K562 (cell line): ENCODE data around the gene RDH5. TPM values are rescaled to one million over a fixed set of nuclear protein-coding genes. Genes with fewer than 3 reads are reported as not detected.

Experiments
- BRD9 ChIP-seq: fragments of 450-650 bp; IDR thresholded peaks from 2 replicates; pipeline ENCODE4 v1.6.1; 2018; ENCODE audit warnings: low read depth; ENCODE audit not compliant: partially characterized antibody
- DIDO1 ChIP-seq: fragments of 450-650 bp; IDR thresholded peaks from 2 replicates; pipeline ENCODE4 v1.6.1; 2016; ENCODE audit warnings: low read depth, missing biosample characterization, missing genetic modification characterization
- DPF2 ChIP-seq: fragments of 450-650 bp; IDR thresholded peaks from 2 replicates; pipeline ENCODE4 v1.6.1; 2016
- E2F3 ChIP-seq: fragments of 250-450 bp; sonication (Bioruptor Pico); IDR thresholded peaks from 2 replicates; pipeline ENCODE4 v1.4.0; 2020; ENCODE audit warnings: mild to moderate bottlenecking
- EP300 ChIP-seq: IDR thresholded peaks from 2 replicates; pipeline ENCODE4 v1.6.1; 2012; ENCODE audit warnings: low read length, improper control_type of control experiment
- KAT7 ChIP-seq: sonication (generic); formaldehyde crosslinking; IDR thresholded peaks from 2 replicates; pipeline ENCODE4 v1.8.0; 2022; ENCODE audit warnings: missing genetic modification reagents, mild to moderate bottlenecking, borderline replicate concordance
- KLF13 ChIP-seq: fragments of 450-650 bp; IDR thresholded peaks from 2 replicates; pipeline ENCODE4 v1.6.1; 2016; ENCODE audit warnings: missing genetic modification characterization, low read depth, mild to moderate bottlenecking, missing compliant biosample characterization, moderate library complexity, borderline replicate concordance
- NFYB ChIP-seq: IDR thresholded peaks from 2 replicates; pipeline ENCODE4 v1.6.1; 2011; ENCODE audit warnings: mild to moderate bottlenecking, moderate library complexity; ENCODE audit not compliant: insufficient read length; ENCODE audit errors: extremely low read depth
- NR3C1 ChIP-seq: sonication (generic); formaldehyde crosslinking; IDR thresholded peaks from 2 replicates; pipeline ENCODE4 v1.8.1; 2022; ENCODE audit warnings: missing genetic modification reagents
- PRMT5 ChIP-seq: sonication (generic); formaldehyde crosslinking; IDR thresholded peaks from 2 replicates; pipeline ENCODE4 v1.5.0; 2020; ENCODE audit warnings: missing genetic modification reagents
- PTBP1 ChIP-seq: fragments of 200-400 bp; formaldehyde crosslinking; IDR thresholded peaks from 2 replicates; pipeline ENCODE4 v1.6.1; 2017; ENCODE audit warnings: low read depth, low read length
- SETDB1 ChIP-seq: IDR thresholded peaks from one replicate; pipeline ENCODE4 v1.6.1; 2012; ENCODE audit warnings: low read length, control low read depth, inconsistent platforms
- SP1 ChIP-seq: sonication (generic); formaldehyde crosslinking; IDR thresholded peaks from 2 replicates; pipeline ENCODE4 v1.8.1; 2022; ENCODE audit warnings: mild to moderate bottlenecking, missing genetic modification reagents
- TRIM28 ChIP-seq: fragments of 450-650 bp; IDR thresholded peaks from 2 replicates; pipeline ENCODE4 v1.6.1; 2017
- ZFP30 ChIP-seq: fragments of 250-450 bp; sonication (Bioruptor Pico); IDR thresholded peaks from 2 replicates; pipeline ENCODE4 v1.8.0; 2022; ENCODE audit warnings: moderate library complexity, mild to moderate bottlenecking, inconsistent platforms, borderline replicate concordance
- ZNF133 ChIP-seq: fragments of 250-450 bp; sonication (Bioruptor Pico); IDR thresholded peaks from 2 replicates; pipeline ENCODE4 v1.4.0; 2020; ENCODE audit warnings: mild to moderate bottlenecking
- ZNF175 ChIP-seq: fragments of 200-800 bp; sonication (Bioruptor generic); IDR thresholded peaks from 2 replicates; pipeline ENCODE4 v1.6.1; 2016; ENCODE audit warnings: low read depth, mild to moderate bottlenecking, missing genetic modification characterization, missing compliant biosample characterization
- ZNF316 ChIP-seq: fragments of 450-650 bp; IDR thresholded peaks from 2 replicates; pipeline ENCODE4 v1.6.1; 2016
- ZNF586 ChIP-seq: fragments of 450-650 bp; formaldehyde crosslinking; conservative IDR thresholded peaks from 2 replicates; pipeline ENCODE4 v1.4.0; 2020; ENCODE audit warnings: mild to moderate bottlenecking, moderate library complexity
- polyA plus RNA-seq, 8 experiments: library from polyadenylated mRNA; depleted of rRNA in 4 of 8; stranded (reverse) in 5 of 8; unstranded in 3 of 8; fragments of >200 nt; fragmentation: Nextera tagmentation in 2 of 8; fragmentation: Illumina TruSeq in 1 of 8; extraction: Ambion mirVana in 2 of 8; extraction: Trizol in 1 of 8; gene quantifications; 2 replicates each; pipeline versions ENCODE4 v1.2.1 to v1.2.3, GENCODE V29; 2011 to 2014; ENCODE audit warnings: inconsistent platforms in 1 of 8, missing spikeins in 1 of 8
- total RNA-seq, 7 experiments: library from RNA; depleted of rRNA in 6 of 7; stranded (reverse); fragments of >200 nt in 6 of 7; fragmentation: Illumina TruSeq in 2 of 7; extraction: Trizol in 2 of 7; gene quantifications; 2 replicates each; pipeline versions ENCODE4 v1.2.1 to v1.2.3, GENCODE V29; 2011 to 2021; ENCODE audit warnings: low replicate concordance in 1 of 7
- TF ChIP-seq, protein P1 (sequence below), 3 experiments: fragments of 200-800 bp in 1 of 3; fragments of 250-450 bp in 1 of 3; fragments of 450-650 bp in 1 of 3; sonication (Bioruptor Pico) in 1 of 3; sonication (Bioruptor generic) in 1 of 3; formaldehyde crosslinking in 1 of 3; IDR thresholded peaks; 2 replicates each; pipeline versions ENCODE4 v1.6.1 to v1.8.0; 2016 to 2022; ENCODE audit warnings: mild to moderate bottlenecking in 2 of 3, missing genetic modification characterization in 2 of 3, missing compliant biosample characterization in 1 of 3, moderate library complexity in 1 of 3
- TF ChIP-seq, protein P2 (sequence below), 3 experiments: fragments of 200-800 bp in 1 of 3; sonication (Bioruptor generic) in 1 of 3; sonication (generic) in 1 of 3; formaldehyde crosslinking in 1 of 3; IDR thresholded peaks; 2 replicates each; pipeline versions ENCODE4 v1.6.1 to v1.8.0; 2016 to 2022; ENCODE audit warnings: mild to moderate bottlenecking in 2 of 3, missing compliant biosample characterization in 2 of 3, missing genetic modification characterization in 2 of 3, missing genetic modification reagents in 1 of 3
- TF ChIP-seq, protein P3 (sequence below): fragments of 250-450 bp; sonication (Bioruptor Pico); IDR thresholded peaks from 2 replicates; pipeline ENCODE4 v1.8.0; 2022; ENCODE audit warnings: moderate library complexity, mild to moderate bottlenecking, inconsistent platforms

Gene RDH5
- total and polyA plus RNA-seq, 9 of the 15 experiments (the other 6 are each of a cell fraction or from before 2014, with no cell fraction given) = 0.28 to 2.0 (median 1.1) TPM; not detected in 1

DNA sequence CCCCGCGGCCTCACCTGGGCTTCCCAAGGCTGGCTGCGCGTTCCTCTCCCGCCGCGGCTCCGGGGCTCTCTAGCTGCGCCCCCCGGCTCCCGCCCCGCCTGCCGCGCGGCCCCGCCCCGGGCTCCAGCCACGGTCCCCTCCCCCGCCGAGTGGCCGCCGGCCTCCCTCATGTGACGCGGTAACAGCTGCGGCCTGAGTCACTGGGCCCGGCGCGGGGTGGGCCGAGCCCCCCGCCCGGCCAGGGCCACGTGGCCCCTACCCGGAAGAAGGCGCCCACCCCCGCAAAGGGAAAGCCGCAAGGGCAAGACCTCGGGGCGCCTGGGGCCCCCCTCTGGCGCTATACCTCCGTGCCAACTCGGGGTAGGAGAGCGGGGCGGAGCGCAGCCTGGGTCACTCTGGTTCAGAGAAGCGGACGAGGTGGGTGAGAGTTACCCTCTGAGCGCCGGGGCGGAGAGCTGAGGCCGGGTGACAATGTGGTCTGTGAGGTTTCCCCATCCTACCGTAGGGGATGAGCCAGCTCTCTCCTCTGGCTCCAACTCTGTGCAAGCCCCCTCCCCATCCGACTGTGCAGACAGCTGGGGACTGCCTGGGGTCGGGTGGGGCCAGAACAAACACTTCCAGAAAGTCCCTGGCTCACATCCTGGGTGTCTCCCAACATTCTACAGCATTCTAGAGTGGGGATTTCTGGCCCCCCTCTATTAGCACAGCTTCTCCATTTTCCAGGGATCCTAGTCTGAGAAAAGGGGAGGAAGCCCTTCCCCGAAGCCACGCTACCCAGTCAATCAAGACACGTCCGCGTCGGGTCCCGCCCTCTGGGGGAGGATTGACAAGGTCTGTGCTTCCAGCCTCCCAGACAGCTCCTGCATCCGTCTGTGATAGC lies 9.0 kb downstream of the RDH5 start, which contains the start of gene CD63 (continued):
- TF ChIP-seq DIDO1 (tag) (no peak), ZNF133 (CRISPR knock-in tag) (no peak), KAT7 (CRISPR knock-in tag) (peak; percentile 84), ZNF175 (CRISPR knock-in tag) (no peak), BRD9 (peak; percentile 53), ZNF586 (no peak), KLF13 (tag) (no peak), SETDB1 (no peak), ZFP30 (CRISPR knock-in tag) (no peak), ZNF316 (no peak), NR3C1 (CRISPR knock-in tag) (no peak), SP1 (no peak), NFYB (no peak), EP300 (peak; percentile 34; the same call in 1 of the 2 replicates), PRMT5 (no peak), TRIM28 (peak; percentile 34; the same call in 1 of the 2 replicates), E2F3 (0 out of 2 replicates have a peak, but pooled peaks have one; percentile 18), PTBP1 (no peak), DPF2 (peak; percentile 71; the same call in 1 of the 2 replicates)
- TF ChIP-seq, protein P1, sequence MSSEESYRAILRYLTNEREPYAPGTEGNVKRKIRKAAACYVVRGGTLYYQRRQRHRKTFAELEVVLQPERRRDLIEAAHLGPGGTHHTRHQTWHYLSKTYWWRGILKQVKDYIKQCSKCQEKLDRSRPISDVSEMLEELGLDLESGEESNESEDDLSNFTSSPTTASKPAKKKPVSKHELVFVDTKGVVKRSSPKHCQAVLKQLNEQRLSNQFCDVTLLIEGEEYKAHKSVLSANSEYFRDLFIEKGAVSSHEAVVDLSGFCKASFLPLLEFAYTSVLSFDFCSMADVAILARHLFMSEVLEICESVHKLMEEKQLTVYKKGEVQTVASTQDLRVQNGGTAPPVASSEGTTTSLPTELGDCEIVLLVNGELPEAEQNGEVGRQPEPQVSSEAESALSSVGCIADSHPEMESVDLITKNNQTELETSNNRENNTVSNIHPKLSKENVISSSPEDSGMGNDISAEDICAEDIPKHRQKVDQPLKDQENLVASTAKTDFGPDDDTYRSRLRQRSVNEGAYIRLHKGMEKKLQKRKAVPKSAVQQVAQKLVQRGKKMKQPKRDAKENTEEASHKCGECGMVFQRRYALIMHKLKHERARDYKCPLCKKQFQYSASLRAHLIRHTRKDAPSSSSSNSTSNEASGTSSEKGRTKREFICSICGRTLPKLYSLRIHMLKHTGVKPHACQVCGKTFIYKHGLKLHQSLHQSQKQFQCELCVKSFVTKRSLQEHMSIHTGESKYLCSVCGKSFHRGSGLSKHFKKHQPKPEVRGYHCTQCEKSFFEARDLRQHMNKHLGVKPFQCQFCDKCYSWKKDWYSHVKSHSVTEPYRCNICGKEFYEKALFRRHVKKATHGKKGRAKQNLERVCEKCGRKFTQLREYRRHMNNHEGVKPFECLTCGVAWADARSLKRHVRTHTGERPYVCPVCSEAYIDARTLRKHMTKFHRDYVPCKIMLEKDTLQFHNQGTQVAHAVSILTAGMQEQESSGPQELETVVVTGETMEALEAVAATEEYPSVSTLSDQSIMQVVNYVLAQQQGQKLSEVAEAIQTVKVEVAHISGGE (CRISPR knock-in tag; IDR thresholded peaks at IDR 0.05) = no peak; a peak in 1 of 6 replicates
- TF ChIP-seq, protein P2, sequence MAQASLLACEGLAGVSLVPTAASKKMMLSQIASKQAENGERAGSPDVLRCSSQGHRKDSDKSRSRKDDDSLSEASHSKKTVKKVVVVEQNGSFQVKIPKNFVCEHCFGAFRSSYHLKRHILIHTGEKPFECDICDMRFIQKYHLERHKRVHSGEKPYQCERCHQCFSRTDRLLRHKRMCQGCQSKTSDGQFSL (CRISPR knock-in tag; IDR thresholded peaks at IDR 0.05) = no peak
- TF ChIP-seq, protein P2 (tag; IDR thresholded peaks at IDR 0.05) = no peak; a peak in 1 of 4 replicates
- TF ChIP-seq, protein P3, sequence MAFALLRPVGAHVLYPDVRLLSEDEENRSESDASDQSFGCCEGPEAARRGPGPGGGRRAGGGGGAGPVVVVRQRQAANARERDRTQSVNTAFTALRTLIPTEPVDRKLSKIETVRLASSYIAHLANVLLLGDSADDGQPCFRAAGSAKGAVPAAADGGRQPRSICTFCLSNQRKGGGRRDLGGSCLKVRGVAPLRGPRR (CRISPR knock-in tag) = no peak
